GM10847 (cell line): ENCODE data around the gene CTXN1.

Experiments
- POLR2A ChIP-seq: IDR thresholded peaks from 2 replicates; pipeline ENCODE4 v1.6.1; 2011; ENCODE audit not compliant: insufficient read length; ENCODE audit errors: extremely low read depth

The CTXN1 gene

DNA sequence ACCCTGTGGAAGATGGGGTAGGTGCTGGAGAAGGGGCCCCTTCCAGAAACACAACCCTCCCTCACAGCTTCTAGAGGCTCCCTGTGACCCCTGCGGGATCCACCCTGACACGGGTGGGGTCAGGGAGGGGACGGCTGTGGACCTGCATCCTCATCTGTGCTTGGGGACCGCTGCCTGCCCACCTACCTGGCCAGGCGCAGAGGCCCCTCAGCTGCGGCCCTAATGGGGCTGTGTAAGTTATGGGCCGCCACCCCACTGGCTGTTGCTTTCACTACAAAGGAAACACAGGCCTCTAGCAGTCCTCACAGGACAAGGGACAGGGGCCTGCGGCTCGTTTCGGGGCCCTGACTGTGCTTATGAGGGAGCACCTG lies 7.0 kb upstream of the CTXN1 start:
- TF ChIP-seq POLR2A = no peak

DNA sequence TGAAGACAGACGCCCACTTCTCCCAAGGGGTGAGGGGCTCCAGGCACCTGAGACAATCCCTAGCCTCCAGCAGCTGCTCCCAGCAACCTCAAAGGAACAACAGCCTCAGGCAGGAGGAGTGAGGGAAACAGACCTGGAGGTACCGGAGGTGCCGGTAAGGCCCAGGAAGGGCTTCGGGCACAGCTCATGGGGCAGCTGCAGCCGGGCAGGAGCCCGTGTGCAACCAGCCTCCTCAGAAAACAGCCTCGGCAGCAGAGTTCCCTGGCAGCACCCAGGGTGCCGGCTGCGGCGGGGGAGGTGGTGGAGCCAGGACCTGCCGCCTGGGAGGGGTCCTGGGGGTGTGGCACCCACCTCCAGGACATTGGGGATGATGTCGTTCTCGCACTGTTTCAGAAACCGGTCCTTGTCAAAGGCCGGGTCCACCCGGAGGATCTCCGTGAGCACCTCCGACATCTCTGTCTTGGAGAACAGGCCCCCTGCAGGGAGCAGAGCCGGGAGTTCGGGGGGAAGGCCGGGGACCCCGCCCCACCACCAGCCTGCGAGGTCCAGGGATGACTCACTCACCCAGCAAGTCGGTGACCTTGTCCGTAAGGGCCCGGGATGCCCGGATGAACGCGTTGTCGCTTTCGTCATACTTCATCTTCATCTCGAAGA lies 6.5 kb upstream of the CTXN1 start:
- no peak for TF ChIP-seq POLR2A

DNA sequence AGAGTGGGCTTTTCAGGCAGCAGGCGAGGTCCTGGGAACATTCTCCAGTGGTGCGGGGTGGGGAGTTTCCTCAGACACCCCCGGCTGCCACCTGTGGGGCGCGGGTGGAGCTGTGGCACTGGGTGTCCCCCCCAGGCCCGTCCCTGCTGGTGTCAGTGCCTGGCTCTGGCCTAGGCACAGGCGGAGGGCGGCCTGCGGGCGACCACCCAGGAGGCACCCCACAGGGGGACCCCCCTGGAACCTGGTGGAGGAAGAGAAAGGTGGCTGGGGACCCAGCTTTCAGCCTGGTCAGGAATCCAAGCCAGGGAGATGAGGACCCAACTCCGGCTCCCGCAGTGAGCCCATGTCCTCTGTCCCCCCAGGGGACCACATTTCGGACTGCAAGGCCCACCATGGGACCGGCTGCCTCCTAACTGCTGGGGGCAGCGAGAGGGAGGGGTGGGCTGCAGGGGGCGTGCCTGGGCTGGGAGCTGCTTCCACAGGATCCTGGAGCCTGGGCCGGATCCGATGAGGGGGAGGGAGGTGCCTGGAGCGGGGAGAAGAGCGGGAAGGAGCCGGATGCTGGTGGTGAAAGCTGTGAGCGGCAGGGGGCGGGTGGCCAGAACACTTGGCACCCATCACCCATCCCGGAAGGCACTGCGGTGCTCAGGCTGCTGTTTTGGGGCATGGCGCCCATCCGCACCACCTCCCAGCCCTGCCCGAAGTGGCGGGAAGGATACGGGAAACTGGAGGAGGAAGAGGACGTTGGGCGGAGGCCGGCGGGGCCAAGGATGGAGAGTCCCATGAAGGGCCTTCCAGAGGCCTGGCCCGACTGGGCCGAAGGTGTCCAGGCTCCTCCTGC lies 5.5 kb upstream of the CTXN1 start:
- TF ChIP-seq POLR2A = no peak

DNA sequence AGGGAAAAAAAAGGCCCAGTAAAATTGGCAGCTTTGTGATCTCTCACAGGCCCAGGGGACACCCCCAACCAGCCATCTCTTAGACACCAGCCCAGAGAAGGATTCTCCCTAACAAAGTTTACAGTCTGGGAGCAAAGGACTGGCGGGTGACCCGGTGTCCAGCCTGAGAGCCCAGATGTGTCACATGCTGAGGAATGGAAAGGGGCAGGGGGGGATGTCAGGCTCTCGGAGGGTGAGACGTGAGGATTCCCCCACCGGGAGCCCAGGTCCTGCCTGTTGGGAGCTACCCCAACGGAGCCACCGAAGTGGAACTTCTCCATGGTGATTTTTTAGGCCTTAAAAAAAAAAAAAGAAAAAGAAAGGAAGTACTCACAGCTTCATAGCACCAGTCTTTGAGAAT lies 4.8 kb upstream of the CTXN1 start:
- TF ChIP-seq POLR2A = no peak

DNA sequence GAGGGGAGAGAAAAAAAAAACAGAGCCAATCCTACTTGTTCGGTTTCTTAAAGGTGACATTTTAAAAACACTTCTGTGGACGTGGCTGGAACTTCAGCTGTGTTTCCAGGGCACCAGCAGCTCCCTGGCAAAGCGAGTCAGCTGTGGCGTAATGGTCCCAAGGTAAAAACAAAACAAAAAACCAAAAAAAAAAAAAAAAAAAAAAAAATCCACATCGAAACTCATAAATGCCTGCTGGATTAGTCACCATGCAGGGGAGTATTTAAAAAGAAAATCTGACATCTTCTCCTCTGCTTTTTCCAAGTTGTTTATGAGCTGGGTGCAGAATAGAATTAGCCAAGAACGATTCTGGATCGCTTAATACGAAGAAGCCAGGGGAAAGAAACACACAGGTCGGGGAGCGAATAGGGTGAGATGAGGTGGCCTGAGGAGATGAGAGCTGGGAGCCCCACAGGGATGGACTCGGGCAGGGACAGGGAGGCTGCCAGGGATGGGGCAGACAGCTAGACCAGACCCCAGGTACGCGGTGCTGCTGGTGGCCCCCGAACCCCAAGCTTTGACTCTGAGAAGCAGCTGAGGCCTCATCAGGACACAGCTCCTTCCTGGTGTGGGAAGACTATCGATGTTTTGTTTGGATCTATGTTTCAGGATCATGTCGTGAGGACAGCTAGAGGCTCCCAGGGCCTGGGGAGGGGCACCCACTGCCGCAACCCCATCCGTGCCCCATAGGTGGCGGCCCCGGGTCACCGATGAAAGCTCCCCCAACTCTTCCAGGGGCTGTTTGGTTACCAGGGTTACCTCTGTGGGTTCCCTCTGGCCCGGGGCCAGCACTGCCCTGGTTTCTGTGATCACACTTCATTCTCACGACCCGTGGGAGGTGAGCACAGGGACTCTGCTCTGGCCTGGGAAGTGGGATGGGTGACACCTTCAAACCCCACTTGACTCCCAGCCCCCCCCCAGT lies 3.1 kb upstream of the CTXN1 start:
- no peak for TF ChIP-seq POLR2A

DNA sequence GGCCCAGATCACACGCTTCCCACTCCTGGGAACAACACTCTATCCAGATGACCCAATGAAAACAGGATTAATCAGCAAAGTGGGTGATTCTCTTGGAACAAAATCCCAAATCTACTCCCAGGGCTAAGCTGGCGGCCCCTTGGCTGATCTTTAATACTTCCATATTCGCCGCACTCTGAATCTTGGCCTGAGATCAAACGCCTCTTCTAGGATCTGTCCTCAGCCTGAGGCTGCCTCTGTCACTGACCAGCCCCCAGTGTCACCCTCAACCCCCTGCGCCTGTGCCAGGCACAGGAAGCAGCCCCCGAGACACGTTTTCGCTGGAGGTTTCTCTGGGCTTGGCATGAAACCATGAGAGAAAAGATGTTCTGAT lies 2.4 kb upstream of the CTXN1 start:
- no peak for TF ChIP-seq POLR2A

DNA sequence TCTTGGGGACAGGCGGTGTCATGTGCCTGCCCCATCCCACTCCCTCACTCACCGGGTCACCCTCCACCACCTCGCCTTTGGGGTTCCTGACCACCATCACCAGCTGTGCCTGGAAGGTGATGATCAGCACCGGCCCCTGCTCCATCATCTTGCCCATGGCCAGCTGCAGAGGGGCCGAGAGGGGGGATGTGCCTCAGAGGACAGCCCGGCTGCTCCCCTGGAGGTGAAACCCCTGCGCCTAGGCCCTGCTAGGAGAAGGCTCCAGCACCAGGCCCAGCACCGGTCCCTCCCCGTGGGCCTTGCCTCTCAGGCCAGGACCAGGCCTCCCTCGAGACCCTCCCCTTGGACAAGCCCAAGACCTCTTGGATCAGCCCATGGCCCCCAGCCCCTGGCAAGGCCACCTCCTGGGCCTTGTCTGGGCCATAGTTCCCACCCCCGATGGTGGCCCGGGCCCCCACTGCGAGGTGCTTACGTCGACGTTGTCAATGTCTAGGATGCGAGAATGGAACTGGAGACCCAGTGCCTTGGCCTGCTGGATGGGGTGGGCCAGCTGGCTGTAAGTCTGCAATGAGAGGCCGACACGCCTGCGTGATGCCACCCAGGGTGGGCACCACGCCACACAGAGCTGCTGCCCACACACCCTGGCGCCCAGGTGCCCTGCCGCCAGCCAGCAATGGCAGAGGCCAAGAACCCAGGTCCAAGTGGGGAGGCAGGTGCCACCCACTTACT lies 1.8 kb upstream of the CTXN1 start:
- no peak for TF ChIP-seq POLR2A

DNA sequence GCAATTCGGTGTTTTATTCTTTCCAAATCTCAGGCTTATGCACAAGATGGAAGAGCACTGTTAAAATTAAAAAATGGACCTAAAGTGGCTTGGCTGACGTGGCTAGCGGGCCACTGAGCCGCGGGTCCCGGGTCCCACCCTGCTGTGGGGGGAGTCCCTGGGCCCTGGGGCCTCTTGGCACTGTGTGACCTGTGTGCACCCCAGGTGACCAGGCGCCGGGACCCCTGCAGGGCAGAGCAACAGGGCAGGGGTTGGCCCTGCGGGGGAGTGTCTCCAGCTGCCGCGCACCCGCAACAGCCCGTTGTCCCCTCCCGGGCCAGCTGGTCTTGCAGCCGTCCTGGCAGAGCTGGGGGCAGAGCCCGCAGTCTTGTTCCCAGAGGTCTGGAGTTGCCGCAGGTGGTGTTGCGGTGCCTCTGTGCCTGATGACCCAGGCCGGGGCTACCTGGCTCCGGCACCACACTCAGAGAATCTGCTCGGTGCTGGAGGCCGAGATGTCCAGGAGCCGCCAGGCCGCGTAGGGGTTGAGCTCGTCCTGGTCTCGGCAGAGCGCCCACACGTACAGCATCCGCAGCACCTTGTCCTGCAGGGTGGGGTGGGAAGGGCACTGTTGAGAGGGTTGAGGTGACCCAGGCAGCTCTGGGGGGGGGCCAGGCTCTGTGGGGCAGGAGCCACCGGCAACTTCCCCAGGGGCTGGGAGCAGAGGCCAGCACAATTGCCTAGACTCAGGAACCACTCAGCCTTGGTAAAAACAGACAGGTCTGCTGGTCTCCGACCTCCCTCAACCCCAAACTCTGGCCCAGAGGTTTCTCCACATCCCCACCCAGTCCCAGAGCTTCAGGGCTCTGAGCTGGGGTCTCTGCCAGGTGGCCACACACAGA lies 1.0 kb upstream of the CTXN1 start:
- no peak for TF ChIP-seq POLR2A

DNA sequence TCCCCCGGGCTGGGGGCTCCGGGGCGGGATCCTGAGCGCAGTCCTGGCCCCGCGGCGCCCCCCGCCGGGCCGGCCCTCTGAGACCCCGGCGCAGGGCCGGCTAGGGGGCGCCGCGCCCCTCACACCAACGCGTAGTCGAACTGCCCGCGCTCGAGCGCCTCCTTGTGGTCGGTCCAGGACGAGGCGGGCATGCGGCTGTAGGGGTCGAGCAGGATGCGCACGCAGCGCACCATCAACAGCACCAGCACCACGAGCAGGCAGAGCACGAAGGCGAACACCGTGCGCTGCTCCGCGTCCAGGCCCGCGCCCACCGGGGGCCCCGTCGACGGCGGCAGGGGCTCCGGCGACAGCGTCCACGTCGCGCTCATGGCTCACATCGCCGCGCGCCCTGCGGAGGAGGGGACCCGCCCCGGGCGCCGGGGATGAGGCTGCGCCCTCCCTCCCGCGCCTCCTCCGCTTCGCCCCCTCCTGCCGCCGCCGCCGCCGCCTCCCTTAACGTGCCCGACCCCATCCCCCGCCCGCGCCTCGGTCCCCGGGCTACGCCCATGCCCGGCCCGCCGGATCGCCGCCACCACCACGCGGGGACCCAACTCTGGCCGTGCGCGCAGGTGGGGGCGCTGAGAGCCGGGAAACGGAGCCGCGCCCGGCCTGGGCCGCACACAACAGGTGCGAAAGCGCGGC lies 624 bp downstream of the CTXN1 start:
- no peak for TF ChIP-seq POLR2A

DNA sequence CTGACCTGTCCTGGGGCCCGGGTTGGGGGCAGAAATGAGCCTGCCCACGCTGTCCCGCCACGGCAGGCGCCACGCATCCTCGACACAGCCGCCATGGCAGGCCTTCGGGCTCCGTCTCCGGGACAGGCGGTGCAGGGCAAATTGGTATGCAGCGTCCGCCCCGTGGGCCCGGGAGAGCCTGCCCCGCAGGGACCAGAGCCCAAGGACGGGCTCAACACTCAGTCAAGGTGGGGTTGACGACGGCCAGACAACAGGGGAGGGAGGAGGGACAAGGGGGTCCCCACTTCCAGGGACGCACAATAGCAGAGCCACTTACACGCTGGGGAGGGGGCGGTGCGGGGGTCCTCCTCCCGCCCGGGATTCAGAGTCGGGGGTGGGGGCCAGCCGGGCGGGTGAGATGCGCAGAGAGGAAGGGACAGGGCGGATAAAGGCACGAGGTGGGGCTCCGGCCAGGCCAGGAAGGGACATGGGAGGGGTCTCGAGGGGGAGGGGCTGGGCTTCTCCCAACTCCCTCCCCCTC lies 1.2 kb downstream of the CTXN1 start:
- no peak for TF ChIP-seq POLR2A

DNA sequence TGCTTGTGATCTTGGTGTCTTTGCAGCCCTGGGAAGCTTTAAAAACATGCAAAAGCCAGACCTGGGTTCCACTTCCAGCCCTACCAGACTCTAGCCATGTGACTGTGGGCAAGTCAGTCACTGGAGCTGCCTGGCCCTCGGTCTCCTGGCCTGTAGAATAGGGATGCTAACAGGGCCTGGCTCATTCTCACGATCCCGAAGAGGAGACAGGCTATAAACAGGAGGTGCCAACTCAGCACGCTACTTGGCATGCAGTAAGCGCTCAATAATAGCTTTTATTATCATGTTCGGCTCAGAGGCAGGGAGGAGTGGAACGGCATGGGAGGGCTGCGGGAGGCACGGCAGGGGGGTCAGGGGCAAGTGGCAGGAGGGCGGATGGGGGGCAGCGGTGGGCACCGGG lies 1.7 kb downstream of the CTXN1 start:
- TF ChIP-seq POLR2A = no peak

DNA sequence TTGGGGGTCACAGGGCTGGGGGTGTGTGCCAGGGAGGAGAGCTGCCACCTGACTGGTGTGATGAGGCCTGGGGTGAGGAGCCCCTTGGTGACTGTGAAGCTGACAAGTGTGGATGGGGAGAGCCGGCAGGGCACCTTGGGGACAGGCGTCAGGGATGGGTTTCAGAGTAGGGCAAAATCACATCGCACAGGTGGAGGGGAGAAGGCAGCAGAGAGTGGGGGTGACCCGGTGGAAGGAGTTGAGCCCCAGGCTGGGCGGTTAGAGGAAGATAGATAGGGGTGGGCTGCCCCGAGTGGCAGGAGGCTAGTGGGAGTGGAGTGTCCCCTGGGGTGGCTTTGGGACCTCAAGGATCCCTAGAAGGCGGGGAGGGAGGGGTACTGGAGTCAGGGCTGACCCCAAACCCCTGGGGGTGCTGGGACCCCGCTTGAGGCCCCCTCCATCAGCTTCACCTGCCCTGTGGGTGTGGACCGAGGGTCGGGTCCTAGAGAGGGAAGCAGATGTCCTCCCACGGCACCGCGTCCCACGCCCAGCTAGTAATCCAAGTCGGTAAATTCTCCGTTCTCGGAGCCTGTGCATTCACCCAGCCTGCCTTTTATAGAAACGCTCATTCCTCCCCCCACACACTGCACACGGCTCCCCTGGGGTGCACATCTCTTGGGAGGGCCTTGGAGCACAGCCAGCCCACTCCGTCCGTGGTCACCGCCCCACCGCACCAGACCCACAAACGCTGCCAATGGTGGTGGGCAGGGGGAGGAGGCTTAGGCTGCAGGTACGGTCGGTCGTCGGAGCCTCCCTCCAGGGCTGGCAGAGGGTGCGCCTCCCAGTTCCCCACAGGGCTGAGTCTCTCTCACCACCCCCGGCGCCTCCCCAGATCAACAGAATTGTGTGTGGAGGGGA lies 2.4 kb downstream of the CTXN1 start:
- no peak for TF ChIP-seq POLR2A
